Stimulated activated CD4-positive, alpha-beta T cell treated with anti-CD3 and anti-CD28 coated beads, Interleukin-1b, Interleukin-23, amount 100 ng/mL, for 1 hour (primary cell): ENCODE results near the gene CD48.

ENCODE experiments used
- DNase-seq, 2 donors: peaks; one replicate each; pipeline ENCODE4 v3.0.0-alpha.2; 2020; ENCODE audit warnings: low read depth in 2 of 2

Gene CD48

GRCh38 chr1:160676869-160677597 is 34.6 kb downstream of the CD48 start:
- no peak for DNase-seq

- peak; percentile 39 to 50 for DNase-seq
Observed at GRCh38 chr1:160675641-160676410, 35.8 kb downstream of the CD48 start.

DNA sequence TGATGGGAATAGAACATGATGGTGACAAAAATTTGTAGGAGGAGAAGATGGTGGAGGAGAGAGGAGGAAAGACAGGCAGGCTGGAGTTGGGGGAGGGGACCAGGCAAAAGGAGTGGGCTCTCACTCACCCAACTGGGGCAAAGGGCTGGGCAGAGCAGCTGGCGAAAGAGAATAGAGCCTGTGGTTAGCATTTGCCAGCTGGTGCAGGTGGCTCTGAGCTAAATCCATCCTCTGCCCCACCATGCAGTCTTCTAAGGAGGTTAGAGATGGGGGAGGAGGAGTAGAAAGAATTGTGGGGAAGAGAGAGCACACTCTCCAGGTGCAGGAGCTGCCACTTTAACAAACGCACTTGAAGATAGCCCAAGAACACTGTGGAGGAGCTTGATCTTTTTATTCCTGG is 37.2 kb downstream of the CD48 start:
- no peak for DNase-seq

DNA sequence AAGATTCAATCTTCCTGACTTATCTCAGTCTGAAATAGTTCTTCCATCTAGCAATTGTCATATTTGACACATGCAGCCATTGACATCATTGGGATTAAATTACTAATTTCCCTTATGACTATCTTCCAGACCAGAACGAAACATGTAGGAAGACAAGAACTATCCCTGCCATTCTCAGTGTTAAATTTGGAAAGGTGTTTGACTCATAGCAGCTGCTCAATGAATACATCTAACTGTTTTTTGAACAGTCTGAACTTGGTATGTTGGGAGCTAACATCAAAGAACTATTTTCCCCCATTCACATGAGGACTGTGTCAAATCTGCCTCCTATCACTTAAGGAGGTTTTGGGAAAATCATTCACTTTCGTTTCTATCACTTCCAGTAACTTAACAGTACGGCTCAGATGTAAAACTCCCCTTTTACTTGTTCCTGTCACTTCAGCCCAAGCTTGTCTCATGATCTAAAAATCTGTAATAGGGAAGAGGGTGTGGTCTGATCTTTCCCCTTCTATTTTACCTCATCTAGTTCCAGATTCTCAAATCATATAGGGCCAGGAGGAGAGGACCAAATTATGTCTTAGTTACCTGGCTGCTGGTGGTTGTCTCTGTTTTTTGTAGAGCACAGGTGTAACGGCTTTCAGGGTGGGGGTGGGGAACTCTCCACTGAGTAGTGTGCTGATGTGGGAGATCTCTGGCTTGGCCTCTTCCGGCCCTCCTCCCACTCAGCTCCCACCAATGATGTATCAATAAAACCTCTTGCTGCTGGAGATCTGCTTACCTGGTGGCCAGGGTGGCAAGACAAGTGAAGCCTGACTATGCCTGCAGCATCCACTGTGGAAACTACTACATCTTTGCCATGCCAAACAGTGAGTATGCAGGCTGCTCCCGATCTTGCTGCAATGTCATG is 38.6 kb downstream of the CD48 start:
- DNase-seq = no peak

- no peak for DNase-seq
Observed at GRCh38 chr1:160671603-160672517, 39.8 kb downstream of the CD48 start.

DNA sequence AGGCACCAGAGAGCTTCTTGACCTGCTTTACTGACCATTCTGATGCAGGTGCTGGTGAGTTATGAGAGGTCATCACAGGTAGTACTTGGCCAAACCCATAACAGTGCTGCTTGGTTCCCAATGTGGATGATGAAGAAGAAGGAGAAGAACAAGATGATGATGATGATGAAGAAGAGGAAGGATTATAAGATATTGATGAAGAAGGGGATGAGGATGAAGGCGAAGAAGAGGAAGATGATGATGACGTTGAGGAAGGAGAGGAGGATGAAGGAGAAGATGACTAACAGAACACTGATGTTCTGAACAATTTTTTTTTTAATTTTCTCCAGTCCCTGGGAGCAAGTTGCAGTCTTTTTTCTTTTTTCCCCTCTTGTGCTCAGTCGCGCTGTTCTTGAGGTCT is 40.9 kb downstream of the CD48 start:
- no peak for DNase-seq

GRCh38 chr1:160669802-160670201 is 41.8 kb downstream of the CD48 start:
- DNase-seq = no peak

GRCh38 chr1:160669276-160669675 is 42.3 kb downstream of the CD48 start:
- no peak for DNase-seq

- DNase-seq = no peak
Observed at GRCh38 chr1:160667896-160668295, 43.7 kb downstream of the CD48 start.

DNA sequence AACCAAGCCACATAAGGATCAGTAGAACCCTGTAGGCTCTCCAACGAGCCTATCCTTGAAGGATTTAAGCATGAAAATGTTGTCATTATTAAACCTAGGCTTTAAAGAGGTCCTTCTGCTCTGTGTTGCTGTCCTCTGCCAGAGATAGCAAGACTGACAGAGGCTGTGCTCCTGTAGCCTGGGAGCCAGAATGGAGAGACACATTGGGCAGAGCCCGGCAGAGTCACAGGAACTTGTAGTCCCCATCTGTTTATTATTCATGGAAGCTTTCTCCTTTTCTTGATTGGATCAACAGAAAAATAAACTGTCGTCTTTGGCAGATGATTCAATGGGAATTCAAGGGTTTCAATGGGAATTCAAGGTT is 45.6 kb downstream of the CD48 start:
- no peak for DNase-seq

DNA sequence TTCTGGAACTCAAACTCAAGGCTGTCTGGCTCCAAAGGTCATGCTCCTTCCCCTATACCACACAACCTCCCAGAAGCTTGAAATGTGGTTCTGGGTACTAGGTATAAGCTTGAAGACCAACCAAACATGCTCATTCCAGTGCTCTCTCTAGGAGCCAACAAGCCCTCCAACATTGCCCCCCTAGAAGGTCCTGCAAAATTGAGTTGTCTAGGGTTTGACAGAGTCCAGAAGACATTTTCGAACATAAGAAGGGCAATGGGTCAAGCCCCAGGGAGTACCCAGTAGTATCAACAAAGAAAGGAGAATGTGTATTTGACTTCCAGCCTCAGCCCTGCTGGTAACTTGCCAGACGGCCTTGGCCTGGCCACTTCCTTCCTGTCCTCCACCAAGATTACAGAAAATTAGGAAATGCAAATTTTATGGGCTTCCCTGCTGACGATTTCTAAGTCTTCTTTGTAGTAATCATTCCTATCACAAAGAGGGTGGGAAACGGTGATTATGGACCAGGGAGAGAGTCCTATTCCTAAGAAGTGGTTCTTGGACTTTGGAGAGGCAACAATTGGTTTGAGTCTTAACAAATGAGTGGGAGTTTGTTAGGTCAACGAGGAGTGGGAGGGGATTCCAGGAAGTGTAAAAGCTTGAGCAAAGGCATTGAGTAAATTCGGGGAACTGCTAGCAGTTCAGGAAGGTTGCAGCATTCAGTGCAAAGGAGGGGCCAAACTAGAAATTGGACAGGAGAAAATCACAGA is 46.1 kb downstream of the CD48 start:
- DNase-seq = no peak

DNA sequence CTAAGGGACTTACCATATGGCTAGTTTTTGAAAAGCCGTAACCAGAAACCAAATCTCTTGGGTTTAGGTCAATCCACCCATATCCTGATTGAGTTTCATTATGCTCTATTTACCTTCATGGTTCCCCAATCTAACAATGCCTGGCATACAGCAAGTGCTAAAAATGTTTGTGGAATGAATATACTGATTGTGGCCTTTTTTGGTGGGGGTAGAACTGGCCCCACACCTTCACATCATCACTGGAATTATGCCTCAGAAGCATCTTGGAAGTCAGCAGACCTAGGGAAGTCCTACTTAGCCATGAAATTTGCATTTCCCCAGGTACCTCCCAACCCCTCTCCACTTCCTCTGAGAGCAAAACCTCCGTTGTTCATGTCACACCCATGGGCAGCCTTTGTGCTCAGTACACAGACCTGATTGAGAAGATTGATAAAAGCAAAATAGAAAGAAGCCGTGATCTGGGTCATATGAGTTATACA is 47.0 kb downstream of the CD48 start:
- DNase-seq = no peak

- DNase-seq = no peak
Observed at GRCh38 chr1:160662910-160663309, 48.7 kb downstream of the CD48 start.

GRCh38 chr1:160659566-160659965 is 52.1 kb downstream of the CD48 start:
- no peak for DNase-seq

- DNase-seq = no peak
Observed at GRCh38 chr1:160658814-160659193, 52.8 kb downstream of the CD48 start.

DNA sequence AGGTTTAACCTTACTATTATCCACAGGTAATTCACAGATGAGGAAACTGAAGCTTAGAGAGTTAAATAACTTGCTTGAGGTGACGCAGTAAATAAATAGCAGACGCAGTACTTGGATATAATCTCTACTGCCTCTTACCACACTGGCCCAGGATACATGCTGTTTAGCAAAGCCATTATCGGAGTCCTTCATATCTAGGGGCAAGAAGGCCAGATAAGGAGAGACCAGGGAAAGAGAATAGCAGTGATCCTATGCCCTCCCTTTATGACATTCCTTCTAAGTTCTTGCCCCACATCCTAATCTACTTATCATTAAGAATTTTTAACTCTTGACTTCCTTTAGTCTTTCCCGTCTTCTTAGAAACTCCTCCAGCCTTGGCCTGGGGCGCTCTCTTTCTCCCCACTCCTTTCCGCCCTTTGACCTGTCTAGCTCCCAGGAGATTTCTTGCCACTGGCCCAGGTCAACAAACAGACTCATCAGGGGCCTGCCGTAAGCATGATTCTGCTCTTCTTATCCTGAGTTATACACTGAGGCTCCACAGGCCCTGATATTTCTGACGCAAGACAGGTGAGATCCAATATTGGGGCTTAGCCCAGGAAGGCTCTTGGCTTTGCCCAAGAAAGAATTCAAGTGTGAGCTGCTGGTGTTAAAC is 53.3 kb downstream of the CD48 start:
- no peak for DNase-seq

DNA sequence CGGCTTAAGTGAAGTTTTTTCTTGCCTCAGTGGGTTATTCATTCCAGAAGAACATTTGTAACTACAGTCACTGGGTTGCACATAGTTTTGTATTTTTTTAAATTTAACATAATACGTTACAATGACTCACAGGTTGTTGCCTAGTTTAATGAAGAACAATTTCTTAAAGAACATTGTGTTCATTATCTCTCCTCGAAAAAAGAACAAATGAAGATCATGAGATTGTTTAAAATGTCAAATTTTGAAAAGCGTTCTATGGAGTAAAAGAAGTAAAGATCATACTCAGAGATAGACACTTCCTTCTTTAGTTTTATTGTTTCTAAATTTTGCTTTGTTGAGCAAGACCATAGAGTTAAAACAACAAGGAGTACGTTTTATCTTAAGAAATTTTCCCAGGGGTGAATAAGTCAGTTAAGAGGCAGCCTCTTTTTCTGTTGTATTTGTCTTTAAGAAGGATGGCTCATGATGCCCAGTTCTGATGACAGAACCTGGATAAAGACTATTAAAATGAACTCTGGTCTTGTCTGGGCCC is 54.3 kb downstream of the CD48 start:
- no peak for DNase-seq

DNA sequence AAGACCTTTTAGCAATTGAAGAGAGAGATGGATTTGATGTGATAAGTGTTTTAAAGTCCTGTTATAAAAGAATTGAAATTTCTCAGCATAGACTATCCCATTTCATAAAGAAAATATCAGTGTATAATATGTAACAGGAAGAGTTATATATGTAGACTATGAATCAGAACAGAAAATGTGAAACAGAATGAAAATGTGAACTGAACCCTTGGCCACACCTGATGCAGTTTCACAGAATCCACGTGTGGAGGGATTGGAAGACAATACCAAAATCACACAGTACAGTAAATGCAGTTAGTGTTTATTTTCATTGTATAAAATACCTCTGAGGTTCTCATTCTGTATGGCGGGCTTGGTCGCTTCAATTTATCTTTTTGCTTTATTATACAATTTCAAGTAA is 54.9 kb downstream of the CD48 start:
- no peak for DNase-seq

DNA sequence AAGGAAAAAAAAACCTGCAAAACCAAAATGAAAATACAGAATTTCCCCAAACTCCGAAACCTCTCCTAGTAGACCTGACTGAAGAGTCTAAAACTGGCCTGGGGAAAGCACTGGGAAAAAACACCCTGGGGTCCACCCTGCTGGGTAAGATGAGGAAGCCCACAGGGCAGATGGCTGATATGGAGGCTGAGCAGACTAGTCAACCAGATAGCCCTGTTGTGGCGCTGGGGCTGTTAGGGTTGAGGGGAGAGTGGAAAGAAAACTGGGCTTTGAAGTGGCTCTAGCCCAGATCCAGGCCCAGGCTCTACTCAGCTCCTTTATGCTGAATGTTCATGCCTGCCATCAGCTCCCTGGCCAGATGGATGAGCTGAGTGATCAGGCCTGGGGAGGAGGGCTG is 58.0 kb downstream of the CD48 start:
- DNase-seq = no peak
